ENCODE measurements around the gene MPP2. TPM values are rescaled to one million over a fixed set of nuclear protein-coding genes. Genes with fewer than 3 reads are reported as not detected.

The MPP2 gene
- 1.3 and 4.1 TPM in 2 replicates for total RNA-seq
- 1.1 and 1.4 TPM in 2 replicates for polyA plus RNA-seq

GRCh38 chr17:43907425-43907981, at the start of gene MPP2:
Gene MPP2 (minus strand): TSS chr17:43907536. CDS start chr17:43904460, 3,076 bp downstream.
- H4K20me1 ChIP-seq (ENCODE audit: insufficient read depth, poor library complexity, severe bottlenecking) = no peaks in the 10 kb centered on the region
- TF ChIP-seq EZH2phosphoT487 (IDR thresholded peaks at IDR 0.05; ENCODE audit: low read depth, severe bottlenecking, unreplicated experiment) (no peak), EZH2 (IDR thresholded peaks at IDR 0.05; ENCODE audit: borderline replicate concordance) (no peak), CTCF (IDR thresholded peaks at IDR 0.05; ENCODE audit: poor library complexity) (no peak)
- peaks cover 11% of the 10 kb centered on the region for H3K4me1 ChIP-seq (ENCODE audit: insufficient read depth)
- H3K9me3 ChIP-seq (ENCODE audit: low read depth) = no peaks in the 10 kb centered on the region
- H3K9me2 ChIP-seq (replicated peaks; ENCODE audit: insufficient read depth) = no peaks in the 10 kb centered on the region
- WGBS (ENCODE audit: low lambda C conversion rate, missing lambda C conversion rate) = under 1% methylated on average over 32 of the region's 36 CpGs
- peak within 1 kb of the TSS; percentile 87 for H3K4me3 ChIP-seq
- no peaks in the 10 kb centered on the region for H3K36me3 ChIP-seq (replicated peaks; ENCODE audit: insufficient read depth, low read depth)
- peak within 1 kb of the TSS; percentile 98 for H3K4me2 ChIP-seq
- H3K79me2 ChIP-seq = no peaks in the 10 kb centered on the region
- H3K27me3 ChIP-seq = peaks cover 46% of the 10 kb centered on the region
- H2AFZ ChIP-seq = peak within 1 kb of the TSS; percentile 81
- DNase-seq (ENCODE audit: low spot score) = peak; percentile 89
- H3K27ac ChIP-seq = peak within 1 kb of the TSS; percentile 92

GRCh38 chr17:43956222-43956621, 48.9 kb upstream of the MPP2 start:
- Histone ChIP-seq H3K4me1 (ENCODE audit: insufficient read depth) (peaks cover 11% of the 10 kb centered on the region), H3K36me3 (replicated peaks; ENCODE audit: insufficient read depth, low read depth) (no peaks in the 10 kb centered on the region), H3K4me2 (no peak overlapping the region), H3K9me2 (replicated peaks; ENCODE audit: insufficient read depth) (no peaks in the 10 kb centered on the region), H3K27ac (no peak overlapping the region), H3K27me3 (peaks cover 49% of the 10 kb centered on the region), H3K9me3 (ENCODE audit: low read depth) (no peaks in the 10 kb centered on the region), H3K79me2 (no peaks in the 10 kb centered on the region), H4K20me1 (ENCODE audit: insufficient read depth, poor library complexity, severe bottlenecking) (no peaks in the 10 kb centered on the region), H2AFZ (no peak overlapping the region), H3K4me3 (no peak overlapping the region)
- TF ChIP-seq EZH2 (IDR thresholded peaks at IDR 0.05; ENCODE audit: borderline replicate concordance) (no peak), EZH2phosphoT487 (IDR thresholded peaks at IDR 0.05; ENCODE audit: low read depth, severe bottlenecking, unreplicated experiment) (no peak), CTCF (IDR thresholded peaks at IDR 0.05; ENCODE audit: poor library complexity) (no peak)
- WGBS (ENCODE audit: low lambda C conversion rate, missing lambda C conversion rate) = 84% methylated on average over 8 of the region's 8 CpGs
- no peak for DNase-seq (ENCODE audit: low spot score)

GRCh38 chr17:43953746-43954145, 46.4 kb upstream of the MPP2 start, which contains the start of gene PYY:
Gene PYY (minus strand): TSS chr17:43953940. CDS start chr17:43953483, 457 bp downstream.
- Histone ChIP-seq H3K9me2 (replicated peaks; ENCODE audit: insufficient read depth) (no peaks in the 10 kb centered on the region), H3K4me2 (peak within 1 kb of the TSS; percentile 68), H3K4me1 (ENCODE audit: insufficient read depth) (peaks cover 11% of the 10 kb centered on the region), H3K27me3 (peaks cover 67% of the 10 kb centered on the region), H4K20me1 (ENCODE audit: insufficient read depth, poor library complexity, severe bottlenecking) (no peaks in the 10 kb centered on the region), H2AFZ (no peak within 1 kb of the TSS), H3K27ac (no peak within 1 kb of the TSS), H3K36me3 (replicated peaks; ENCODE audit: insufficient read depth, low read depth) (no peaks in the 10 kb centered on the region), H3K9me3 (ENCODE audit: low read depth) (no peaks in the 10 kb centered on the region), H3K4me3 (no peak within 1 kb of the TSS), H3K79me2 (no peaks in the 10 kb centered on the region)
- WGBS (ENCODE audit: low lambda C conversion rate, missing lambda C conversion rate) = 52% methylated on average over 9 of the region's 11 CpGs
- no peak for DNase-seq (ENCODE audit: low spot score)
- TF ChIP-seq CTCF (IDR thresholded peaks at IDR 0.05; ENCODE audit: poor library complexity) (no peak), EZH2phosphoT487 (IDR thresholded peaks at IDR 0.05; ENCODE audit: low read depth, severe bottlenecking, unreplicated experiment) (no peak), EZH2 (IDR thresholded peaks at IDR 0.05; ENCODE audit: borderline replicate concordance) (no peak)

All from hepatocyte (in vitro differentiated cells).